Left ventricle myocardium inferior (tissue), 1 donor: ENCODE data around the gene RTF1. TPM values are rescaled to one million over a fixed set of nuclear protein-coding genes. Genes with fewer than 3 reads are reported as not detected.

Source experiments
- DNase-seq: peaks from one replicate; pipeline ENCODE4 v3.0.0-alpha.2; 2020
- H3K27ac ChIP-seq: fragments of 200-600 bp; replicated peaks from 2 replicates; pipeline ENCODE4 v1.8.0; 2021
- H3K27me3 ChIP-seq: fragments of 200-600 bp; 2 replicates; pipeline ENCODE4 v1.8.0; 2021; ENCODE audit warnings: low read depth
- H3K36me3 ChIP-seq: fragments of 200-600 bp; 2 replicates; pipeline ENCODE4 v1.8.0; 2021
- H3K4me1 ChIP-seq: fragments of 200-600 bp; 2 replicates; pipeline ENCODE4 v1.8.0; 2021
- H3K4me3 ChIP-seq: fragments of 200-600 bp; 2 replicates; pipeline ENCODE4 v1.8.0; 2021; ENCODE audit warnings: mild to moderate bottlenecking, moderate library complexity
- H3K9me3 ChIP-seq: fragments of 200-600 bp; replicated peaks from 2 replicates; pipeline ENCODE4 v1.8.0; 2021
- CTCF ChIP-seq: fragments of 200-600 bp; IDR thresholded peaks from 2 replicates; pipeline ENCODE4 v1.8.0; 2021; ENCODE audit warnings: antibody characterized with exemption, mild to moderate bottlenecking, borderline replicate concordance
- intact Hi-C: fragments of 100-400 bp; cut with micrococcal nuclease; formaldehyde crosslinking; loops from one replicate; pipeline ENCODE4 v1.11.0; 2022
- total RNA-seq: library from RNA; stranded (reverse); fragmentation: NEBNext Ultra II Directional; extraction: Animal tissue kit (Norgen Biotek cat#: 25700); gene quantifications from one replicate; pipeline ENCODE4 v1.2.1, GENCODE V29; 2021
- donor health status: DM: no; HTN: yes; CAD: no; lungs with severe emphysema.

RTF1 gene
- total RNA-seq, 1 donor from 2014 or later = 23.4 TPM

DNA sequence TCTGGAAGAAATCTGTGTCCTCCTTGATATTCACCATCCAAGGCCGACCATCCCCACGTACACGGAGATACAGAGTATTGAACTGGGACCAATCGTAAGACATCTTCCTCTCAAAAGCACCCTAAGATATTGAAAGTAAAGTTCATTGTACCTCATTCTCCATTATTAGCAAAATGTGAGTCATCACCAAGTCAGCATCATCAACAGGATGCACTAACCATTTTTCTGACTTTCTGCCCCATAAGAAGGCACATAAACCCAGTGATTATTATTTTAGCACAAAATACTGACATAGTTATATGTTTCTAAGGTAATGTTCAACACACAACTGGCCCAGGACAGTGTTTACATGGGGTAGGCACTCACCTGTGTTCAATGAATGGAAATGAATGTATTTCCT lies 22.0 kb upstream of the RTF1 start:
- TF ChIP-seq CTCF = no peak
- H3K36me3 ChIP-seq = peaks cover 66% of the 10 kb centered on the region
- H3K9me3 ChIP-seq = no peaks in the 10 kb centered on the region
- H3K27me3 ChIP-seq = no peaks in the 10 kb centered on the region
- H3K4me1 ChIP-seq = no peaks in the 10 kb centered on the region
- DNase-seq = no peak
- H3K27ac ChIP-seq = no peak overlapping the region
- no peak overlapping the region for H3K4me3 ChIP-seq
- intact Hi-C loops = no loop called here

DNA sequence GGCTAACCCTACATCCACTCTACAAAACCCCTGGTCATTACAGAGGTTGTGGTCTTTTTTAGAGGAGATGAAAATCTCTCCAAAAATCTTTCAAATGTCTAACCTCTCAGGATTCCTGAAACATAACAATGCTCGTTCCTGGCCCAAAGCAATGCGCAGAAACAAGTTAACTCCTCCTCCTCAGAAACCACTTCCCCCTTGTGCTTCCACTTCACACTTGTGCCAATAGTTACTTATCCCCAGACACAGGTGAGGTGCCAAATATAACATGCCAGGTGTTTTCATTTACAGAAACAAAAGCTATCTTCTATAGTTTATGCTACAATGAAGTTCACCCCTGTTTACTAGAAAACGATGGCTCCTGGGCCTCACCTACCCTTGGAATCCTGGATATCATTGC lies 20.8 kb upstream of the RTF1 start:
- Histone ChIP-seq H3K27me3 (no peaks in the 10 kb centered on the region), H3K27ac (no peak overlapping the region), H3K4me1 (peaks cover 1% of the 10 kb centered on the region), H3K4me3 (no peak overlapping the region), H3K36me3 (peaks cover 54% of the 10 kb centered on the region), H3K9me3 (no peaks in the 10 kb centered on the region)
- no peak for DNase-seq
- no peak for TF ChIP-seq CTCF
- intact Hi-C loops = no loop called here

- no peak for DNase-seq
- Histone ChIP-seq H3K27ac (peak overlapping the region; percentile 92), H3K27me3 (no peaks in the 10 kb centered on the region), H3K9me3 (no peaks in the 10 kb centered on the region), H3K36me3 (peaks cover 2% of the 10 kb centered on the region), H3K4me1 (peaks cover 26% of the 10 kb centered on the region), H3K4me3 (peak overlapping the region; percentile 100)
- TF ChIP-seq CTCF = no peak
- intact Hi-C loops = no loop called here
Observed at GRCh38 chr15:41401904-41402267, 15.0 kb upstream of the RTF1 start.

DNA sequence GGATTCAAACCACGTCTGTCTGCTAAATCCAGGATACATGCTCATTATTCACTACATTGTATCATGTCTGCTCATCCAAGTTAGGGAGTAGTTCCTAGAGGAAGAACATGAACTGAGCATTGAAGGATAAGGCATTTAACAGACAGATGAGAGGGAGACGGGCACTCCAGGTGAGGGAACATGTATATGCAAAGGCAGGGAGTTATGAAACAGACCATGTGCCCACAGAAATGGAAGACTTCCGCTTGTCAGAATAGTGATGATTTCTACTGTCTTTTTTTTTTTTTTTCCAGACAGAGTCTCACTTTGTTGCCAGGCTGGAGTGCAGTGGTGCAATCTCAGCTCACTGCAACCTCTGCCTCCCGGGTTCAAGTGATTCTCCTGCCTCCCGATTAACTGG lies 9.6 kb upstream of the RTF1 start:
- no peaks in the 10 kb centered on the region for H3K36me3 ChIP-seq
- H3K27ac ChIP-seq = no peak overlapping the region
- peaks cover 13% of the 10 kb centered on the region for H3K4me1 ChIP-seq
- intact Hi-C loops = no loop called here
- H3K4me3 ChIP-seq = no peak overlapping the region
- H3K27me3 ChIP-seq = no peaks in the 10 kb centered on the region
- DNase-seq = no peak
- no peaks in the 10 kb centered on the region for H3K9me3 ChIP-seq
- no peak for TF ChIP-seq CTCF

GRCh38 chr15:41408234-41408641 lies 8.7 kb upstream of the RTF1 start:
- H3K4me3 ChIP-seq = no peak overlapping the region
- H3K9me3 ChIP-seq = no peaks in the 10 kb centered on the region
- no peak for DNase-seq
- H3K27ac ChIP-seq = no peak overlapping the region
- intact Hi-C loops = no loop called here
- TF ChIP-seq CTCF = no peak
- no peaks in the 10 kb centered on the region for H3K36me3 ChIP-seq
- H3K4me1 ChIP-seq = peaks cover 4% of the 10 kb centered on the region
- no peaks in the 10 kb centered on the region for H3K27me3 ChIP-seq

- H3K4me3 ChIP-seq = no peak overlapping the region
- H3K36me3 ChIP-seq = no peaks in the 10 kb centered on the region
- no peaks in the 10 kb centered on the region for H3K9me3 ChIP-seq
- H3K4me1 ChIP-seq = peaks cover 9% of the 10 kb centered on the region
- H3K27ac ChIP-seq = no peak overlapping the region
- H3K27me3 ChIP-seq = no peaks in the 10 kb centered on the region
- TF ChIP-seq CTCF = no peak
- intact Hi-C loops = no loop called here
- no peak for DNase-seq
Observed at GRCh38 chr15:41411031-41411430, 5.9 kb upstream of the RTF1 start.
